Measurements from ENCODE around the gene KANSL2. TPM values are rescaled to one million over a fixed set of nuclear protein-coding genes. Genes with fewer than 3 reads are reported as not detected.

KANSL2 gene
- total and polyA plus RNA-seq, 2 of the 13 experiments (the other 11 are each of a cell fraction or from before 2014, with no cell fraction given) = 24.1 to 41.3 TPM

- TF ChIP-seq, protein P1, sequence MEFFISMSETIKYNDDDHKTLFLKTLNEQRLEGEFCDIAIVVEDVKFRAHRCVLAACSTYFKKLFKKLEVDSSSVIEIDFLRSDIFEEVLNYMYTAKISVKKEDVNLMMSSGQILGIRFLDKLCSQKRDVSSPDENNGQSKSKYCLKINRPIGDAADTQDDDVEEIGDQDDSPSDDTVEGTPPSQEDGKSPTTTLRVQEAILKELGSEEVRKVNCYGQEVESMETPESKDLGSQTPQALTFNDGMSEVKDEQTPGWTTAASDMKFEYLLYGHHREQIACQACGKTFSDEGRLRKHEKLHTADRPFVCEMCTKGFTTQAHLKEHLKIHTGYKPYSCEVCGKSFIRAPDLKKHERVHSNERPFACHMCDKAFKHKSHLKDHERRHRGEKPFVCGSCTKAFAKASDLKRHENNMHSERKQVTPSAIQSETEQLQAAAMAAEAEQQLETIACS (CRISPR knock-in tag; IDR thresholded peaks at IDR 0.05) = 0 out of 2 replicates have a peak, but pooled peaks have one; percentile 21
- TF ChIP-seq YY1 (IDR thresholded peaks at IDR 0.05; ENCODE audit: insufficient read depth, insufficient replicate concordance, low read depth, low read length) (peak; percentile 70), KMT2A (CRISPR knock-in tag; IDR thresholded peaks at IDR 0.05) (peak; percentile 73; the same call in 1 of the 2 replicates), MLLT10 (CRISPR knock-in tag; IDR thresholded peaks at IDR 0.05) (0 out of 2 replicates have a peak, but pooled peaks have one; percentile 31), ZNF34 (CRISPR knock-in tag; IDR thresholded peaks at IDR 0.05; ENCODE audit: borderline replicate concordance) (0 out of 2 replicates have a peak, but pooled peaks have one; percentile 26), KDM5A (IDR thresholded peaks at IDR 0.05; ENCODE audit: borderline replicate concordance, low read length) (peak; percentile 79), ELK4 (CRISPR knock-in tag; IDR thresholded peaks at IDR 0.05; ENCODE audit: borderline replicate concordance) (0 out of 2 replicates have a peak, but pooled peaks have one; percentile 34), ZFY (CRISPR knock-in tag; IDR thresholded peaks at IDR 0.05) (peak; percentile 98), SOX13 (IDR thresholded peaks at IDR 0.05) (no peak), SOX13 (CRISPR knock-in tag; conservative IDR thresholded peaks at IDR 0.05 in 1 of 2, IDR thresholded peaks at IDR 0.05 in 1 of 2) (peak in 1 of 2 experiments; percentile 31; a peak in 1 of 4 replicates), RNF219 (CRISPR knock-in tag; IDR thresholded peaks at IDR 0.05) (0 out of 2 replicates have a peak, but pooled peaks have one; percentile 76), ZBTB21 (CRISPR knock-in tag; IDR thresholded peaks at IDR 0.05) (peak; percentile 98), PATZ1 (CRISPR knock-in tag; IDR thresholded peaks at IDR 0.05) (peak; percentile 56; the same call in 1 of the 2 replicates)
These were observed 34.6 kb upstream of the KANSL2 start, which contains the start of gene CCNT1 (continued) for GRCh38 chr12:48716493-48717251.
